Measurements from ENCODE around the gene VASH1. TPM values are rescaled to one million over a fixed set of nuclear protein-coding genes. Genes with fewer than 3 reads are reported as not detected.

Gene VASH1
- 39.9 TPM for total RNA-seq

GRCh38 chr14:76761136-76761959 is at the start of gene VASH1:
VASH1 (plus strand) TSS chr14:76761468; CDS start chr14:76762822, 1,354 bp downstream.

GRCh38 chr14:76812422-76813383 is 51.4 kb downstream of the VASH1 start, which contains the start of gene ANGEL1:
ANGEL1 (minus strand) TSS chr14:76812882; CDS start chr14:76812827, 55 bp downstream.

DNA sequence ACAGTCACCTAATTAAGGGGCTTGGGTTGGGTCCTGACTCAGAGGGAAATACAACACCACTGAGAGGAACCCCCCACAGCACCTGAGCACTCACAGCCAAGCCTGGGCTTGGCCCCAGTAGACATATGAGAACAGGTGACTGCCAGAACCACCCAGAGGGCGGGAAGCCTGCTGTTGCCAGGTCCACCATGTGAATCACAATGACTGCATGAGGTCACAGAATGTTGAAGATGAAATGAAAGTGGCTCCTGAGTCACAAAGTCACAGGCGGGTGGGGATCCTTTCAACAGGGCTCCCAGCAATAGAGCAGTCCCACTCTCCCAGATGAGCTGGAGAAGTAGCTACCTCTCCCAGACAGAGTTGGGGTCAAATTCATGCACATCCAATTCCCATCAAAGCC is 64.9 kb downstream of the VASH1 start, which contains the start of gene LRRC74A:
Gene LRRC74A, plus strand, starts transcription at position 287 of the 400 bp plus-strand sequence. CDS start 290 bp downstream, outside the sequence.

Other genes with a start within 250 kb of the VASH1 start
- 12.2 TPM for gene ANGEL1, start 51.4 kb downstream of the VASH1 start, total RNA-seq
- not detected for gene LRRC74A, start 64.9 kb downstream of the VASH1 start, total RNA-seq